Gastrocnemius medialis (tissue), 4 donors: ENCODE data around the gene MLYCD. TPM values are rescaled to one million over a fixed set of nuclear protein-coding genes. Genes with fewer than 3 reads are reported as not detected.
"Not testable (repeated sequence)": the region's sequence is repeated elsewhere in the genome, so short reads cannot be mapped to it uniquely, and the experiment has no call there.

ENCODE experiments used
- ATAC-seq, 2 donors: fragments of 150-250 bp; one replicate each; pipeline ENCODE4 v1.9.1; 2016
- DNase-seq, 2 donors: peaks; one replicate each; pipeline ENCODE4 v3.0.0-alpha.2; 2019
- H3K27ac ChIP-seq, 4 donors: fragments of 200-600 bp; sonication (generic); 1 replicate in 1 of 4; 2 replicates in 3 of 4; pipeline ENCODE4 v1.5.1; 2016 to 2018; ENCODE audit warnings: mild to moderate bottlenecking in 2 of 4, moderate library complexity in 1 of 4
- H3K27me3 ChIP-seq, 3 donors: fragments of 200-600 bp; sonication (generic) in 2 of 3; 1 replicate in 1 of 3; 2 replicates in 2 of 3; pipeline versions ENCODE4 v1.5.1 to v1.6.0; 2016 to 2019; ENCODE audit warnings: mild to moderate bottlenecking in 1 of 3, moderate library complexity in 1 of 3
- H3K36me3 ChIP-seq, 2 donors: fragments of 200-600 bp; sonication (generic) in 1 of 2; one replicate each; pipeline ENCODE4 v1.5.1; 2017 to 2018
- H3K4me1 ChIP-seq, 2 donors: fragments of 200-600 bp; sonication (generic) in 1 of 2; one replicate each; pipeline ENCODE4 v1.5.1; 2016 to 2017; ENCODE audit warnings: mild to moderate bottlenecking in 2 of 2
- H3K4me3 ChIP-seq, 4 donors: fragments of 200-600 bp; sonication (generic) in 3 of 4; 1 replicate in 1 of 4; 2 replicates in 3 of 4; pipeline ENCODE4 v1.5.1; 2016 to 2019; ENCODE audit warnings: mild to moderate bottlenecking in 2 of 4
- H3K9me3 ChIP-seq, 3 donors: fragments of 200-600 bp; sonication (generic) in 2 of 3; 1 replicate in 1 of 3; 2 replicates in 2 of 3; pipeline ENCODE4 v1.5.1; 2016 to 2019
- POLR2A ChIP-seq, 2 donors: fragments of 450-650 bp; IDR thresholded peaks; one replicate each; pipeline ENCODE4 v1.6.1; 2017; ENCODE audit warnings: antibody characterized with exemption in 2 of 2, mild to moderate bottlenecking in 2 of 2, moderate library complexity in 2 of 2
- in situ Hi-C, 4 donors: fragments of 200-750 bp; cut with MboI; loops; one replicate each; pipeline versions ENCODE4 v1.15.0 to v1.8.0; 2017; ENCODE audit warnings: low sequenced_read_pairs in 4 of 4
- intact Hi-C: fragments of 100-400 bp; cut with DNase I; formaldehyde crosslinking; loops from one replicate; pipeline ENCODE4 v1.15.1; 2023; ENCODE audit warnings: low total_unique reads
- total RNA-seq, 4 donors: library from RNA; depleted of rRNA; stranded (reverse); fragments of >200 nt; gene quantifications; one replicate each; pipeline versions ENCODE4 v1.1.0 to v1.2.3, GENCODE V29; 2016
- TF ChIP-seq, protein P1 (sequence below), 5 experiments: fragments of 450-650 bp in 3 of 5; fragments of 200-600 bp in 2 of 5; sonication (generic) in 2 of 5; IDR thresholded peaks in 4 of 5; conservative IDR thresholded peaks in 1 of 5; 1 replicate in 4 of 5; 2 replicates in 1 of 5; pipeline ENCODE4 v1.5.1; 2016 to 2019; ENCODE audit warnings: antibody characterized with exemption in 5 of 5, mild to moderate bottlenecking in 3 of 5, moderate library complexity in 3 of 5

Gene MLYCD
- total RNA-seq, 4 donors from 2014 or later, result 10.3 to 20.8 (median 18.4) TPM

DNA sequence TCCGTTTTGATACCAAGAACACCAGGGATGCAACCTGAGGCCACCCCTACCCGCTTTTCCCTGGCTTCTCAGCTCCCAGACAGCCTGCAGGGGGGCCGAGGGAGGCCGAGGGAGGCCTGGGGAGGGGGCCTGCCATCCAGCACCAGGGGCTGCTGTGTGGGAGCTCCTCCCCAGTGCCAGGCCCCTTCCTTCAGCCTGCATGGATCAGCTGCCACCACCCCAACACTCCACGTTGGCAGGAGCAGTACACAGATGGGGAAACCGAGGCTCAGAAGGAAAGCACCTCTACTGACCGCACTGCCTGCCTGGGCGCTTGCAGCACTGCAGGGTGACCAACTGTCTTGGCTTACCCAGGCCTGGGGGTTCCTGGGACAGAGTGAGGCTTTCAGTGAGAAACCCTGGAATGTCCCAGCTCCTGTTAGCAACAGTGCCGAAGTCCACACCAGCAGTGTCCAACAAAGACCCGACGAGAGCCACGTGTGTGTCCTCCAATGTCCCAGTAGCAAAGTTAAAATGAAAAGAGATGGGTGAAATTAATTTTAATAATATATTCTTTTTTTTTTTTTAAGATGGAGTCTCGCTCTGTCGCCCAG, 48.8 kb downstream of the MLYCD start:
- Histone ChIP-seq H3K27me3 (no peaks in the 10 kb centered on the region), H3K27ac (no peak overlapping the region), H3K4me3 (no peak overlapping the region), H3K36me3 (no peaks in the 10 kb centered on the region), H3K9me3 (no peaks in the 10 kb centered on the region), H3K4me1 (peaks cover 7 to 8% of the 10 kb centered on the region in 2 donors)
- in situ Hi-C loops, result no loop called here
- intact Hi-C loops, result no loop called here
- ATAC-seq (no peak), DNase-seq (no peak)
- TF ChIP-seq, protein P1, sequence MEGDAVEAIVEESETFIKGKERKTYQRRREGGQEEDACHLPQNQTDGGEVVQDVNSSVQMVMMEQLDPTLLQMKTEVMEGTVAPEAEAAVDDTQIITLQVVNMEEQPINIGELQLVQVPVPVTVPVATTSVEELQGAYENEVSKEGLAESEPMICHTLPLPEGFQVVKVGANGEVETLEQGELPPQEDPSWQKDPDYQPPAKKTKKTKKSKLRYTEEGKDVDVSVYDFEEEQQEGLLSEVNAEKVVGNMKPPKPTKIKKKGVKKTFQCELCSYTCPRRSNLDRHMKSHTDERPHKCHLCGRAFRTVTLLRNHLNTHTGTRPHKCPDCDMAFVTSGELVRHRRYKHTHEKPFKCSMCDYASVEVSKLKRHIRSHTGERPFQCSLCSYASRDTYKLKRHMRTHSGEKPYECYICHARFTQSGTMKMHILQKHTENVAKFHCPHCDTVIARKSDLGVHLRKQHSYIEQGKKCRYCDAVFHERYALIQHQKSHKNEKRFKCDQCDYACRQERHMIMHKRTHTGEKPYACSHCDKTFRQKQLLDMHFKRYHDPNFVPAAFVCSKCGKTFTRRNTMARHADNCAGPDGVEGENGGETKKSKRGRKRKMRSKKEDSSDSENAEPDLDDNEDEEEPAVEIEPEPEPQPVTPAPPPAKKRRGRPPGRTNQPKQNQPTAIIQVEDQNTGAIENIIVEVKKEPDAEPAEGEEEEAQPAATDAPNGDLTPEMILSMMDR (IDR thresholded peaks at IDR 0.05 in 4 of 5, conservative IDR thresholded peaks at IDR 0.05 in 1 of 5), result no peak
- no peak for TF ChIP-seq POLR2A (IDR thresholded peaks at IDR 0.05)

DNA sequence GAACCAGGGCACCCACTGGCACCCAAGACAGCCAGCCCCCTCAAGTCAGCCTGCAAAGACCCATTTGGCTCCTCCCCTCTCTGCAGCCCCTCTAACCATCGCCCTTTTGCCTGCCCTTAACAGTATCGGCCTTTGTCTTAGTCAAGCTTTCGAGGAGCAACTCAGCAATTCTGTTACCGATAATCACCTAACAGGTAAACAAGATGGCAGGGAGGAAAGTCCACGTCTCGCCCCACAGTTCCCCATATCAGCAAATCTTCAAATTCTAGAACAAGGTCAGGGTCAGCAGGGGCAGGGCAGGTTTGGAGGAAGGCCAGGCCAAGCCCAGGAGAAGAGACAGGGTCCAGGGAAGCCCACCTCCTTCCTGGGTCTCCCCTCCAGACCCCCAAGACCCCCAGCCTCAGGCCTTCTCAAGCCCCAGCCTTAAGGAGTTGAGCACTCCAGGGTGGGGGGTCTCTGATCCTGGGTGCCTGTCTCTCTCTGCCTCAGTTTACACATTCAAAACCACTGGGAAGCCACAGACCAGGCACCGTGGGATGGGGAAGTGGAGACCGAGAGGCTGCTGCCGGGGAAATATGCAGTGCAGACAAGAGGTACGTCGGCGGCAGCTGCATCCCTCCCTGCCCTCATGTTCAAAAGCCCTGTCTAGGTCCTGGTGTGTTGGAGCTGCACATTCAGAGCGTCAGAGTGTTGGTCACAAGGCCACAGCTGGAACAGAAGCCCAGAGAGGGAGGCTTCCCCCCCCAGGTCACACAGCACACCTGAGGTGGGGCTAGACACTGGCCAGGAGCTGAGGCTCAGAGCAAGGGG, 50.2 kb downstream of the MLYCD start:
- intact Hi-C loops, result no loop called here
- in situ Hi-C loops, result no loop called here
- no peak for ATAC-seq

DNA sequence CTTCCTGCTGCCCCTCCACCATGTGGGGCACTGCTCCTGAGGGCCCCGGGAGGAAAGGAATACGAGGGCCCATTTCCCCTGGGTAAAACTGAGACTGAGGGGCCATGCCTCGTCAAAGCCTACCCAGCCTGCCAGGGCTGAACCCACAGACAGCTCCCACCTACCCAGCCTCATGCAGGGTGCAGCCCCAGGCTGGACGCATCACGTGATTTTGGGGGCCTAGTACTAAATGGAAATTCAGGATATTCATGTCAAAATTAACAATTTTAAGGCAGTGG, 50.7 kb downstream of the MLYCD start:
- no peaks in the 10 kb centered on the region for H3K36me3 ChIP-seq
- H3K4me3 ChIP-seq, result no peak overlapping the region
- no peaks in the 10 kb centered on the region for H3K9me3 ChIP-seq
- no peak overlapping the region for H3K27ac ChIP-seq
- peaks cover 16 to 19% of the 10 kb centered on the region in 2 donors for H3K4me1 ChIP-seq
- DNase-seq (no peak), ATAC-seq (no peak)
- intact Hi-C loops, result loop anchor here (5.0 kb wide), 1 partner anchor 553 kb away; the partner anchor contains the start of gene MEAK7
- H3K27me3 ChIP-seq, result no peaks in the 10 kb centered on the region
- no peak for TF ChIP-seq POLR2A (IDR thresholded peaks at IDR 0.05)
- TF ChIP-seq, protein P1 (IDR thresholded peaks at IDR 0.05 in 4 of 5, conservative IDR thresholded peaks at IDR 0.05 in 1 of 5), result no peak
- in situ Hi-C loops, result loop anchor here (10.0 to 25.0 kb wide), 7 partner anchors 113 to 538 kb away; partner anchors contain the start of genes TAF1C (in 2 of the 4), ADAD2 (in 1 of the 4) and HSBP1 (in 1 of the 4)

More for the DNA sequence above, 50.2 kb downstream of the MLYCD start:
- Histone ChIP-seq H3K27me3 (no peaks in the 10 kb centered on the region), H3K36me3 (no peaks in the 10 kb centered on the region), H3K4me3 (no peak overlapping the region), H3K9me3 (no peaks in the 10 kb centered on the region), H3K27ac (no peak overlapping the region), H3K4me1 (peaks cover 11 to 13% of the 10 kb centered on the region in 2 donors)
- DNase-seq, result no peak
- TF ChIP-seq POLR2A (IDR thresholded peaks at IDR 0.05), result no peak
- TF ChIP-seq, protein P1 (IDR thresholded peaks at IDR 0.05 in 4 of 5, conservative IDR thresholded peaks at IDR 0.05 in 1 of 5), result no peak

DNA sequence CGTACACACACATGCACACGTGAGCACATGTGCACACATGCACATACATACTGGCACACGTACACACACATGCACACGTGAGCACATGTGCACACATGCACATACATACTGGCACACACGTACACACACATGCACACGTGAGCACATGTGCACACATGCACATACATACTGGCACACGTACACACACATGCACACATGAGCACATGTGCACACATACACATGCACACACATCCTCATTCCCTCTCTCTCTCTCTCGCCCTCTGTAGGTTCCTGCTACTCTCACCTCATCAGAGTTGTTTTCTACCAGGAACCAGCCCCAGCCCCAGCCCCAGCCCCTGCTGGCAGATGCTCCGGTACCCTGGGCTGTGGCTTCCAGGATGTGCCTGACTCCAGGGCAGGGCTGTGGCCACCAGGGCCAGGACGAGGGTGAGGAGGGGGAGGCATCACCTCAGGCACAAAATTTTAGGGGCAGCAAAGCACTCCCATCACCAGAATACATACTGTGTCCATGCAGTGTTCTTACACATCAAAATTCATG, 52.0 kb downstream of the MLYCD start:
- not testable (repeated sequence) for H3K9me3 ChIP-seq, DNase-seq, H3K36me3 ChIP-seq, H3K27me3 ChIP-seq, ATAC-seq, H3K4me3 ChIP-seq
- in situ Hi-C loops (loop anchor here (10.0 to 25.0 kb wide), 7 partner anchors 111 to 536 kb away; partner anchors contain the start of genes TAF1C (in 2 of the 4), ADAD2 (in 1 of the 4) and HSBP1 (in 1 of the 4)), intact Hi-C loops (loop anchor here (5.0 kb wide), 1 partner anchor 551 kb away; the partner anchor contains the start of gene MEAK7)
- H3K27ac ChIP-seq, result peak overlapping the region in 2 of 4 donors; percentile 14 to 48
- H3K4me1 ChIP-seq, result peaks cover 25 to 31% of the 10 kb centered on the region in 2 donors

DNA sequence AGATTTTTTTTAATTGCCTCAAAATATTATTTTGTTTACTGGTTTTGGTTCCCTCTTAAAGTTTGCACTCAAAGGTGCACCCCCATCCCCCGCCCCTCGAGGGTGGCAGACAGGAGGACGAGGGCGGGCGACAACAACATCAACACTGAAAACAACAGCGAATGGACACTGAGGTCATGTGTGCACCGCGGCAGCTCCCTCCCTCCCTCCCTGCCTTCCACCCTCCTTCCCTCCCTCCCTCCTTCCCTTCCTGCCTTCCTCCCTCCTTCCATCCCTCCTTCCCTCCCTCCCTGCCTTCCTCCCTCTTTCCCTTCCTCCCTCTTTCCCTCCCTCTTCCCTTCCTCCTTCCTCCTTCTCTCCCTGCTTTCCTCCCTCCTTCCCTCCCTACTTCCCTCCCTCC, 52.6 kb downstream of the MLYCD start:
- Histone ChIP-seq H3K4me3 (no peak overlapping the region), H3K4me1 (peaks cover 31 to 38% of the 10 kb centered on the region in 2 donors), H3K9me3 (no peaks in the 10 kb centered on the region), H3K27ac (peak overlapping the region in 2 of 4 donors; percentile 14 to 48), H3K27me3 (no peaks in the 10 kb centered on the region), H3K36me3 (peaks cover 0 to 6% of the 10 kb centered on the region in 2 donors)
- intact Hi-C loops (loop anchor here (5.0 kb wide), 1 partner anchor 551 kb away; the partner anchor contains the start of gene MEAK7), in situ Hi-C loops (loop anchor here (10.0 to 25.0 kb wide), 7 partner anchors 111 to 536 kb away; partner anchors contain the start of genes TAF1C (in 2 of the 4), ADAD2 (in 1 of the 4) and HSBP1 (in 1 of the 4))
- no peak for DNase-seq
- no peak for TF ChIP-seq POLR2A (IDR thresholded peaks at IDR 0.05)
- TF ChIP-seq, protein P1 (IDR thresholded peaks at IDR 0.05 in 4 of 5, conservative IDR thresholded peaks at IDR 0.05 in 1 of 5), result no peak
- no peak for ATAC-seq
